Hepatocyte (in vitro differentiated cells): ENCODE results near the gene INPP4B. TPM values are rescaled to one million over a fixed set of nuclear protein-coding genes. Genes with fewer than 3 reads are reported as not detected.

Experiments used
- DNase-seq: peaks from one replicate; pipeline ENCODE4 v3.0.0-alpha.2; 2016; ENCODE audit warnings: low spot score
- H2AFZ ChIP-seq: fragments of 200-600 bp; sonication (generic); 2 replicates; pipeline ENCODE4 v1.6.0; 2016; ENCODE audit warnings: antibody characterized with exemption, mild to moderate bottlenecking
- H3K27ac ChIP-seq: fragments of 200-600 bp; sonication (generic); 2 replicates; pipeline ENCODE4 v1.5.1; 2016; ENCODE audit warnings: mild to moderate bottlenecking
- H3K27me3 ChIP-seq: fragments of 200-600 bp; sonication (generic); 2 replicates; pipeline ENCODE4 v1.6.1; 2016
- H3K36me3 ChIP-seq: fragments of 200-600 bp; sonication (generic); replicated peaks from 2 replicates; pipeline ENCODE4 v1.5.1; 2016; ENCODE audit warnings: low read depth; ENCODE audit not compliant: insufficient read depth
- H3K4me1 ChIP-seq: fragments of 200-600 bp; sonication (generic); 2 replicates; pipeline ENCODE4 v1.5.1; 2016; ENCODE audit warnings: mild to moderate bottlenecking, moderate library complexity; ENCODE audit not compliant: insufficient read depth
- H3K4me2 ChIP-seq: fragments of 200-600 bp; sonication (generic); 2 replicates; pipeline ENCODE4 v1.6.0; 2016
- H3K4me3 ChIP-seq: fragments of 200-600 bp; sonication (generic); 2 replicates; pipeline ENCODE4 v1.5.1; 2016; ENCODE audit warnings: mild to moderate bottlenecking
- H3K79me2 ChIP-seq: fragments of 200-600 bp; sonication (generic); 2 replicates; pipeline ENCODE4 v1.6.0; 2017; ENCODE audit warnings: mild to moderate bottlenecking
- H3K9me2 ChIP-seq: fragments of 200-600 bp; sonication (generic); replicated peaks from 2 replicates; pipeline ENCODE4 v1.6.0; 2017; ENCODE audit warnings: mild to moderate bottlenecking; ENCODE audit not compliant: insufficient read depth
- H3K9me3 ChIP-seq: fragments of 200-600 bp; sonication (generic); 2 replicates; pipeline ENCODE4 v1.5.1; 2016; ENCODE audit warnings: low read depth, mild to moderate bottlenecking
- H4K20me1 ChIP-seq: fragments of 200-600 bp; sonication (generic); 2 replicates; pipeline ENCODE4 v1.6.0; 2016; ENCODE audit warnings: mild to moderate bottlenecking; ENCODE audit not compliant: insufficient read depth, poor library complexity, severe bottlenecking
- CTCF ChIP-seq: fragments of 200-600 bp; sonication (generic); IDR thresholded peaks from 2 replicates; pipeline ENCODE4 v1.5.1; 2016; ENCODE audit warnings: antibody characterized with exemption, mild to moderate bottlenecking; ENCODE audit not compliant: poor library complexity
- EZH2 ChIP-seq: fragments of 200-600 bp; sonication (generic); IDR thresholded peaks from 2 replicates; pipeline ENCODE4 v1.6.1; 2016; ENCODE audit warnings: antibody characterized with exemption, mild to moderate bottlenecking, borderline replicate concordance
- EZH2phosphoT487 ChIP-seq: fragments of 200-600 bp; sonication (generic); IDR thresholded peaks from one replicate; pipeline ENCODE4 v1.6.1; 2018; ENCODE audit warnings: antibody characterized with exemption, mild to moderate bottlenecking, low read depth, moderate library complexity; ENCODE audit not compliant: unreplicated experiment, severe bottlenecking
- WGBS: methylation state at CpG from one replicate; pipeline ENCODE4 v1.1.6; 2016; ENCODE audit warnings: low lambda C conversion rate; ENCODE audit errors: missing lambda C conversion rate; 5-methylcytosine and 5-hydroxymethylcytosine counted together
- polyA plus RNA-seq: library from polyadenylated mRNA; unstranded; fragments of >200 nt; fragmentation: Nextera tagmentation; extraction: Ambion mirVana; gene quantifications from 2 replicates; pipeline ENCODE4 v1.2.1, GENCODE V29; 2016
- total RNA-seq: library from RNA; depleted of rRNA; stranded (reverse); fragments of >200 nt; gene quantifications from 2 replicates; pipeline ENCODE4 v1.2.3, GENCODE V29; 2014

The INPP4B gene
- total and polyA plus RNA-seq, 2 experiments from 2014 or later = 4.2 to 7.1 TPM

GRCh38 chr4:142528433-142528832, 317.7 kb downstream of the INPP4B start:
- Histone ChIP-seq H3K36me3 (no peaks in the 10 kb centered on the region), H3K27me3 (no peaks in the 10 kb centered on the region), H3K4me1 (no peaks in the 10 kb centered on the region), H3K9me3 (no peaks in the 10 kb centered on the region), H4K20me1 (no peaks in the 10 kb centered on the region), H3K9me2 (no peaks in the 10 kb centered on the region), H3K79me2 (no peaks in the 10 kb centered on the region), H2AFZ (no peak overlapping the region), H3K27ac (no peak overlapping the region), H3K4me3 (no peak overlapping the region), H3K4me2 (no peak overlapping the region)
- 88% methylated on average over 1 of the region's 1 CpG for WGBS
- DNase-seq = no peak
- no peak for TF ChIP-seq CTCF
- TF ChIP-seq EZH2phosphoT487 = no peak
- TF ChIP-seq EZH2 = no peak

- H3K4me1 ChIP-seq = no peaks in the 10 kb centered on the region
- H3K9me2 ChIP-seq = no peaks in the 10 kb centered on the region
- H3K36me3 ChIP-seq = no peaks in the 10 kb centered on the region
- H3K27me3 ChIP-seq = no peaks in the 10 kb centered on the region
- no peak overlapping the region for H3K4me3 ChIP-seq
- no peak for DNase-seq
- no peaks in the 10 kb centered on the region for H3K9me3 ChIP-seq
- WGBS = 73% methylated on average over 3 of the region's 3 CpGs
- H3K79me2 ChIP-seq = no peaks in the 10 kb centered on the region
- no peak overlapping the region for H2AFZ ChIP-seq
- TF ChIP-seq EZH2 (no peak), EZH2phosphoT487 (no peak), CTCF (no peak)
- H3K27ac ChIP-seq = no peak overlapping the region
- H3K4me2 ChIP-seq = no peak overlapping the region
- H4K20me1 ChIP-seq = no peaks in the 10 kb centered on the region
Measured at GRCh38 chr4:142523111-142523510, 323.0 kb downstream of the INPP4B start.

- no peak overlapping the region for H3K4me3 ChIP-seq
Measured at GRCh38 chr4:142519342-142519741, 326.8 kb downstream of the INPP4B start.

More at GRCh38 chr4:142519342-142519741, 326.8 kb downstream of the INPP4B start:
- Histone ChIP-seq H3K4me1 (no peaks in the 10 kb centered on the region), H4K20me1 (no peaks in the 10 kb centered on the region), H3K79me2 (no peaks in the 10 kb centered on the region), H3K27me3 (no peaks in the 10 kb centered on the region), H2AFZ (no peak overlapping the region), H3K9me2 (no peaks in the 10 kb centered on the region), H3K4me2 (no peak overlapping the region), H3K9me3 (no peaks in the 10 kb centered on the region), H3K36me3 (no peaks in the 10 kb centered on the region), H3K27ac (no peak overlapping the region)
- no peak for DNase-seq
- TF ChIP-seq EZH2phosphoT487 (no peak), EZH2 (no peak), CTCF (no peak)
